Vagina (tissue), 2 donors: Measurements from ENCODE around the gene PALLD. TPM values are rescaled to one million over a fixed set of nuclear protein-coding genes. Genes with fewer than 3 reads are reported as not detected.

Source experiments
- DNase-seq, 2 donors: peaks; one replicate each; pipeline ENCODE4 v3.0.0-alpha.2; 2017; ENCODE audit errors: extremely low spot score in 2 of 2
- H3K27ac ChIP-seq: fragments of 200-600 bp; sonication (generic); one replicate; pipeline ENCODE4 v1.5.1; 2019
- H3K27me3 ChIP-seq: fragments of 200-600 bp; sonication (generic); one replicate; pipeline ENCODE4 v1.5.1; 2019
- H3K36me3 ChIP-seq, 2 donors: fragments of 200-600 bp; sonication (generic); one replicate each; pipeline ENCODE4 v1.5.1; 2017 to 2019
- H3K4me1 ChIP-seq: fragments of 200-600 bp; sonication (generic); one replicate; pipeline ENCODE4 v1.5.1; 2019
- H3K4me3 ChIP-seq, 2 donors: fragments of 200-600 bp; sonication (generic); 1 replicate in 1 of 2; 2 replicates in 1 of 2; pipeline ENCODE4 v1.5.1; 2016 to 2019
- H3K9me3 ChIP-seq: fragments of 200-600 bp; sonication (generic); one replicate; pipeline ENCODE4 v1.5.1; 2019
- CTCF ChIP-seq, 3 experiments: fragments of 450-650 bp in 2 of 3; fragments of 200-600 bp in 1 of 3; sonication (generic) in 1 of 3; IDR thresholded peaks; one replicate each; pipeline ENCODE4 v1.5.1; 2017 to 2019; ENCODE audit warnings: antibody characterized with exemption in 3 of 3, mild to moderate bottlenecking in 2 of 3, moderate library complexity in 2 of 3
- POLR2A ChIP-seq, 2 donors: fragments of 450-650 bp; IDR thresholded peaks; one replicate each; pipeline ENCODE4 v1.6.1; 2017; ENCODE audit warnings: antibody characterized with exemption in 2 of 2, mild to moderate bottlenecking in 2 of 2, moderate library complexity in 2 of 2
- POLR2AphosphoS5 ChIP-seq, 2 donors: sonication (generic); formaldehyde crosslinking; IDR thresholded peaks; one replicate each; pipeline ENCODE4 v1.9.0; 2017; ENCODE audit warnings: antibody characterized with exemption in 2 of 2, mild to moderate bottlenecking in 2 of 2, low read depth in 1 of 2; ENCODE audit not compliant: insufficient read depth in 1 of 2
- intact Hi-C: fragments of 100-400 bp; cut with DNase I; formaldehyde crosslinking; loops from one replicate; pipeline ENCODE4 v1.15.1; 2023
- total RNA-seq: library from RNA; depleted of rRNA; stranded (reverse); fragments of >200 nt; gene quantifications from one replicate; pipeline ENCODE4 v1.2.3, GENCODE V29; 2016

PALLD gene
- total RNA-seq, 1 donor from 2014 or later, result 229 TPM

- no peak for DNase-seq
- intact Hi-C loops, result no loop called here
- Histone ChIP-seq H3K9me3 (no peaks in the 10 kb centered on the region), H3K27me3 (no peaks in the 10 kb centered on the region), H3K4me3 (no peak overlapping the region), H3K4me1 (peaks cover 17% of the 10 kb centered on the region), H3K27ac (no peak overlapping the region), H3K36me3 (no peaks in the 10 kb centered on the region)
- TF ChIP-seq POLR2A (IDR thresholded peaks at IDR 0.05) (no peak), CTCF (IDR thresholded peaks at IDR 0.05) (no peak), POLR2AphosphoS5 (IDR thresholded peaks at IDR 0.05; ENCODE audit: insufficient read depth in 1 of 2, low read depth in 1 of 2) (no peak)
Observed at GRCh38 chr4:168708108-168708507, 211.3 kb downstream of the PALLD start.

DNA sequence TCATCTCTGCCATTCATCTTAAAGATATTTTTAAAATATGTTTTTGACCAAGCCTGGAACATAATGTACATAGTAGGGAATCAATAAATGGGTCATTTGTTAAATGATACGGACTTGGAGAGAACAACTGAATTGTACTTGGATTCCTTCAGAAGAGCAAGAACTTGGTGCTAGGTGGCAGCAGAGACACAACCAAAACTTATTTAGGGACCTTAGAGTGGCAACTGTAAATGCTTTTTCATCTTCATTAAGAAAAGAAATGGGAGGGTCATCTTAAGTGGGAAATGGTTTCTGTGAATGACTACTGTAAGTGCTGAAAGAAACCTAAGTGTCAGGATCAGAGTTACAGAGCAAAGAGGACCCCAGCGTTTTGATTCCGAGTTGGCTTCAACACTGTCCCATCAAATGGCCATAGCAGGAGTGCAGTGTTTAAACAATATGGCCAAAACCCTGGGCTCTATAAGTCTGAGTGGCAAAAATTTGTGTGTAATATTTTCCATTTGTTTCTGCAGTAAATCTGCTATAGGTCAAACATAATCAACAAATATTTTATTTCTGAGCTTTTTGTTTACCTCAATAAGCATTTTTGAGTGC lies 213.6 kb downstream of the PALLD start:
- DNase-seq, result no peak
- Histone ChIP-seq H3K36me3 (no peaks in the 10 kb centered on the region), H3K9me3 (no peaks in the 10 kb centered on the region), H3K27me3 (no peaks in the 10 kb centered on the region), H3K4me1 (peaks cover 17% of the 10 kb centered on the region), H3K27ac (no peak overlapping the region), H3K4me3 (no peak overlapping the region)
- intact Hi-C loops, result loop anchor here (5.0 to 10.0 kb wide), 3 partner anchors 123 to 204 kb away; no protein-coding TSS in a partner anchor
- TF ChIP-seq CTCF (IDR thresholded peaks at IDR 0.05) (peak; percentile 28 to 58 (median 51)), POLR2AphosphoS5 (IDR thresholded peaks at IDR 0.05; ENCODE audit: insufficient read depth in 1 of 2, low read depth in 1 of 2) (no peak)

DNA sequence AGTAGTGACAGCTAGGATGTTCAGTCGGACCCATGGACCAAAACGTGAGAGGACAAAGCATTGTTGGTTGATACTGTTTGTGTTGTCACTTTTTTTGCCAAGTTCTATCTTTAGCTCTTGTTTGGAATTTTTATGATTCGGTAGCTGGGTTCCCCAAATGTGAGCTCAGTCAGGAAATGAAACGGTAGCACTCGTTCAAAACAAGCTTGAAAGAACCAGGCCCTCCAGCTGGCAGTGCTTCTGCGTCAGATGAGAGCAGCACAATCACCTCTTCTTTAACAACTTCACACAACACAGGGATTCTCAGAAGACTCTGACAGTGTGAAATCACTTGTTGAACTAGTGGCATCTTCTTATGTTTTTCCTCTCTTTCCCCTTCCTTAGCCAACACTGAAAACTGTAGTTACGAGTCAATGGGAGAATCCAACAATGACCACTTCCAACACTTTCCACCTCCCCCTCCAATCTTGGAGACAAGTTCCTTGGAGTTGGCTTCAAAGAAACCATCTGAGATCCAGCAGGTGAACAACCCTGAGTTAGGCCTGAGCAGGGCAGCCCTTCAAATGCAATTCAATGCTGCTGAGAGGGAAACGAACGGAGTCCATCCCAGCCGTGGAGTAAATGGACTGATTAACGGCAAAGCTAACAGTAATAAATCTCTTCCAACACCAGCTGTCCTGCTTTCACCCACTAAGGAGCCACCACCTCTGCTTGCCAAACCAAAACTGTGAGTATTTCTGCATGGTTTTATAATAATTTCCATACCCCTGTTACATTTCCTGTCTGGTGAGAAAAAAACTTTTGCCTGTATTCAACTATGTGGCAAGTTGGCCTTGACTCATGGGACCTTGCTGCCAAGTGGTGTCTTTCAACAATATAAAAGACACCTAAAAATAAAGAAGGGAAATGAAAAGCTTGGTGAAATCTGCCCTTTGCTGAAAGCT lies 214.6 kb downstream of the PALLD start:
- H3K9me3 ChIP-seq, result no peaks in the 10 kb centered on the region
- H3K27ac ChIP-seq, result peak overlapping the region; percentile 72
- no peak for TF ChIP-seq POLR2A (IDR thresholded peaks at IDR 0.05)
- no peak for TF ChIP-seq CTCF (IDR thresholded peaks at IDR 0.05)
- TF ChIP-seq POLR2AphosphoS5 (IDR thresholded peaks at IDR 0.05; ENCODE audit: insufficient read depth in 1 of 2, low read depth in 1 of 2), result no peak
- no peak for DNase-seq
- no peaks in the 10 kb centered on the region for H3K27me3 ChIP-seq
- intact Hi-C loops, result loop anchor here (5.0 to 10.0 kb wide), 3 partner anchors 123 to 203 kb away; no protein-coding TSS in a partner anchor
- H3K4me3 ChIP-seq, result no peak overlapping the region
- peaks cover 22% of the 10 kb centered on the region for H3K4me1 ChIP-seq
- no peaks in the 10 kb centered on the region for H3K36me3 ChIP-seq

GRCh38 chr4:168712316-168712890 lies 215.6 kb downstream of the PALLD start:
- H3K4me1 ChIP-seq, result peaks cover 30% of the 10 kb centered on the region
- intact Hi-C loops, result loop anchor here (5.0 to 10.0 kb wide), 3 partner anchors 122 to 202 kb away; no protein-coding TSS in a partner anchor
- no peak overlapping the region for H3K4me3 ChIP-seq
- no peaks in the 10 kb centered on the region for H3K9me3 ChIP-seq
- no peaks in the 10 kb centered on the region for H3K27me3 ChIP-seq
- no peak for DNase-seq
- no peaks in the 10 kb centered on the region for H3K36me3 ChIP-seq
- peak overlapping the region; percentile 72 for H3K27ac ChIP-seq
- TF ChIP-seq POLR2AphosphoS5 (IDR thresholded peaks at IDR 0.05; ENCODE audit: insufficient read depth in 1 of 2, low read depth in 1 of 2) (no peak), POLR2A (IDR thresholded peaks at IDR 0.05) (no peak), CTCF (IDR thresholded peaks at IDR 0.05) (no peak)
